GM21619 (cell line): ENCODE data around the gene KRT9.
A peak's percentile ranks its signal among the peaks of the same experiment; 100 is the strongest.
"Not testable (repeated sequence)": the region's sequence is repeated elsewhere in the genome, so short reads cannot be mapped to it uniquely, and the experiment has no call there.

Experiments used
- ATAC-seq: cut with Tn5 transposase; IDR thresholded peaks from one replicate; pipeline ENCODE4 v1.9.1; 2021; ENCODE audit not compliant: unreplicated experiment

KRT9 gene

GRCh38 chr17:41580244-41580575 lies 8.4 kb upstream of the KRT9 start:
- ATAC-seq = no peak

GRCh38 chr17:41579484-41580243 lies 7.8 kb upstream of the KRT9 start:
- peak; percentile 64 for ATAC-seq

GRCh38 chr17:41578971-41579370 lies 7.1 kb upstream of the KRT9 start:
- no peak for ATAC-seq

- ATAC-seq = no peak
Measured at GRCh38 chr17:41578538-41578937, 6.7 kb upstream of the KRT9 start.

- ATAC-seq = not testable (repeated sequence)
Measured at GRCh38 chr17:41576740-41577139, 4.9 kb upstream of the KRT9 start.

- no peak for ATAC-seq
Measured at GRCh38 chr17:41575336-41575735, 3.5 kb upstream of the KRT9 start.

GRCh38 chr17:41567317-41567716 lies 4.5 kb downstream of the KRT9 start:
- no peak for ATAC-seq

GRCh38 chr17:41565338-41565737 lies 6.5 kb downstream of the KRT9 start:
- no peak for ATAC-seq

- no peak for ATAC-seq
Measured at GRCh38 chr17:41563607-41564170, 8.2 kb downstream of the KRT9 start.

- ATAC-seq = no peak
Measured at GRCh38 chr17:41561554-41561953, 10.3 kb downstream of the KRT9 start.

- no peak for ATAC-seq
Measured at GRCh38 chr17:41559548-41559947, 12.3 kb downstream of the KRT9 start.

GRCh38 chr17:41556931-41557330 lies 14.9 kb downstream of the KRT9 start:
- ATAC-seq = no peak

GRCh38 chr17:41556306-41556705 lies 15.6 kb downstream of the KRT9 start:
- ATAC-seq = no peak

- ATAC-seq = no peak
Measured at GRCh38 chr17:41555105-41555887, 16.6 kb downstream of the KRT9 start.

- ATAC-seq = no peak
Measured at GRCh38 chr17:41553987-41554680, 17.7 kb downstream of the KRT9 start.

GRCh38 chr17:41553176-41553575 lies 18.7 kb downstream of the KRT9 start:
- no peak for ATAC-seq

- ATAC-seq = no peak
Measured at GRCh38 chr17:41552455-41552854, 19.4 kb downstream of the KRT9 start.

- ATAC-seq = no peak
Measured at GRCh38 chr17:41551365-41551764, 20.5 kb downstream of the KRT9 start.

GRCh38 chr17:41549596-41550039 lies 22.2 kb downstream of the KRT9 start:
- no peak for ATAC-seq

GRCh38 chr17:41548844-41549595 lies 22.8 kb downstream of the KRT9 start:
- ATAC-seq = peak; percentile 61
